ENCODE data around the gene PPP4R2.

GRCh38 chr3:73043414-73043813 is 46.8 kb downstream of the PPP4R2 start:
- TF ChIP-seq, protein P1, sequence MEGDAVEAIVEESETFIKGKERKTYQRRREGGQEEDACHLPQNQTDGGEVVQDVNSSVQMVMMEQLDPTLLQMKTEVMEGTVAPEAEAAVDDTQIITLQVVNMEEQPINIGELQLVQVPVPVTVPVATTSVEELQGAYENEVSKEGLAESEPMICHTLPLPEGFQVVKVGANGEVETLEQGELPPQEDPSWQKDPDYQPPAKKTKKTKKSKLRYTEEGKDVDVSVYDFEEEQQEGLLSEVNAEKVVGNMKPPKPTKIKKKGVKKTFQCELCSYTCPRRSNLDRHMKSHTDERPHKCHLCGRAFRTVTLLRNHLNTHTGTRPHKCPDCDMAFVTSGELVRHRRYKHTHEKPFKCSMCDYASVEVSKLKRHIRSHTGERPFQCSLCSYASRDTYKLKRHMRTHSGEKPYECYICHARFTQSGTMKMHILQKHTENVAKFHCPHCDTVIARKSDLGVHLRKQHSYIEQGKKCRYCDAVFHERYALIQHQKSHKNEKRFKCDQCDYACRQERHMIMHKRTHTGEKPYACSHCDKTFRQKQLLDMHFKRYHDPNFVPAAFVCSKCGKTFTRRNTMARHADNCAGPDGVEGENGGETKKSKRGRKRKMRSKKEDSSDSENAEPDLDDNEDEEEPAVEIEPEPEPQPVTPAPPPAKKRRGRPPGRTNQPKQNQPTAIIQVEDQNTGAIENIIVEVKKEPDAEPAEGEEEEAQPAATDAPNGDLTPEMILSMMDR (IDR thresholded peaks at IDR 0.05 in 8 of 11, conservative IDR thresholded peaks at IDR 0.05 in 3 of 11) = no peak
- TF ChIP-seq POLR2AphosphoS5 (IDR thresholded peaks at IDR 0.05) = no peak
